Stimulated activated CD4-positive, alpha-beta T cell treated with anti-CD3 and anti-CD28 coated beads, Interleukin-15, amount 100 ng/mL, for 48 hours (primary cell): ENCODE data around the gene UGT1A10.
"Not testable (repeated sequence)": the region's sequence is repeated elsewhere in the genome, so short reads cannot be mapped to it uniquely, and the experiment has no call there.

Experiments
- DNase-seq, 2 donors: peaks; one replicate each; pipeline ENCODE4 v3.0.0-alpha.2; 2020; ENCODE audit warnings: low read depth in 2 of 2

Gene UGT1A10

GRCh38 chr2:233692648-233693047 is 56.4 kb downstream of the UGT1A10 start, which contains the start of gene UGT1A6:
UGT1A6 (plus strand) TSS chr2:233692890; CDS start chr2:233693005, 115 bp downstream.
- no peak for DNase-seq

- no peak for DNase-seq
Observed at GRCh38 chr2:233693963-233694362, 57.7 kb downstream of the UGT1A10 start.

GRCh38 chr2:233698740-233699139 is 62.5 kb downstream of the UGT1A10 start:
- DNase-seq: no peak

GRCh38 chr2:233699424-233700027 is 63.3 kb downstream of the UGT1A10 start:
- DNase-seq: no peak

- DNase-seq: no peak
Observed at GRCh38 chr2:233700028-233700635, 63.9 kb downstream of the UGT1A10 start.

- DNase-seq: not testable (repeated sequence)
Observed at GRCh38 chr2:233700842-233701241, 64.6 kb downstream of the UGT1A10 start.

- DNase-seq: no peak
Observed at GRCh38 chr2:233702238-233702637, 66.0 kb downstream of the UGT1A10 start.

- DNase-seq: no peak
Observed at GRCh38 chr2:233705911-233706506, 69.8 kb downstream of the UGT1A10 start.

- DNase-seq: no peak
Observed at GRCh38 chr2:233706720-233707119, 70.5 kb downstream of the UGT1A10 start.

GRCh38 chr2:233707940-233708644 is 71.8 kb downstream of the UGT1A10 start:
- DNase-seq: no peak

- DNase-seq: no peak
Observed at GRCh38 chr2:233708942-233709341, 72.7 kb downstream of the UGT1A10 start.

GRCh38 chr2:233711312-233712008 is 75.2 kb downstream of the UGT1A10 start:
- DNase-seq: peak; percentile 23 to 54

- DNase-seq: no peak
Observed at GRCh38 chr2:233712611-233713261, 76.5 kb downstream of the UGT1A10 start, which contains the start of gene UGT1A5. UGT1A5 (plus strand) TSS chr2:233712907; CDS start chr2:233712992, 85 bp downstream.

- DNase-seq: no peak
Observed at GRCh38 chr2:233713262-233713615, 77.0 kb downstream of the UGT1A10 start.

- no peak for DNase-seq
Observed at GRCh38 chr2:233714121-233714520, 77.9 kb downstream of the UGT1A10 start.

- no peak for DNase-seq
Observed at GRCh38 chr2:233718552-233718951, 82.3 kb downstream of the UGT1A10 start, which contains the start of gene UGT1A4. UGT1A4 (plus strand) TSS chr2:233718736; CDS start chr2:233718821, 85 bp downstream.

GRCh38 chr2:233728723-233729301 is 92.6 kb downstream of the UGT1A10 start, which contains the start of gene UGT1A3:
UGT1A3 (plus strand) TSS chr2:233729042; CDS start chr2:233729127, 85 bp downstream.
- DNase-seq: no peak

- DNase-seq: not testable (repeated sequence)
Observed at GRCh38 chr2:233736868-233737653, 100.8 kb downstream of the UGT1A10 start.

- DNase-seq: no peak
Observed at GRCh38 chr2:233740870-233741269, 104.6 kb downstream of the UGT1A10 start.
